ENCODE results near the gene OR10AD1. TPM values are rescaled to one million over a fixed set of nuclear protein-coding genes. Genes with fewer than 3 reads are reported as not detected.

The OR10AD1 gene
- polyA plus RNA-seq (not detected in 2 replicates), polyA minus RNA-seq (not detected in 2 replicates)

GRCh38 chr12:48203192-48203591 lies at the start of gene OR10AD1:
OR10AD1 (minus strand) TSS chr12:48203292; CDS start chr12:48203292, 0 bp downstream.
- no peaks in the 10 kb centered on the region for H3K27me3 ChIP-seq (ENCODE audit: insufficient read depth, low read depth, low read length)
- H3K9me3 ChIP-seq (ENCODE audit: low read length) = no peaks in the 10 kb centered on the region
- TF ChIP-seq RAD21 (conservative IDR thresholded peaks at IDR 0.05) (no peak), POLR2AphosphoS5 (IDR thresholded peaks at IDR 0.05) (no peak)

GRCh38 chr12:48247181-48247966 lies 44.3 kb upstream of the OR10AD1 start:
- no peaks in the 10 kb centered on the region for H3K9me2 ChIP-seq (ENCODE audit: insufficient read depth, low read length)
- no peaks in the 10 kb centered on the region for H3K9me3 ChIP-seq (ENCODE audit: low read length)
- H3K9ac ChIP-seq (ENCODE audit: low read length) = no peak overlapping the region
- no peaks in the 10 kb centered on the region for H4K20me1 ChIP-seq (ENCODE audit: insufficient read depth)
- H2AFZ ChIP-seq (ENCODE audit: low read depth, low read length) = no peak overlapping the region
- no peaks in the 10 kb centered on the region for H3K36me3 ChIP-seq (ENCODE audit: insufficient read depth, low read length)
- no peaks in the 10 kb centered on the region for H3F3A ChIP-seq (ENCODE audit: insufficient read depth, low read length, poor library complexity, severe bottlenecking)
- no peak overlapping the region for H3K4me3 ChIP-seq (ENCODE audit: low read length)
- H3K4me2 ChIP-seq (ENCODE audit: low read length) = no peak overlapping the region
- TF ChIP-seq SMC3 (conservative IDR thresholded peaks at IDR 0.05; ENCODE audit: poor library complexity) = no peak
- no peaks in the 10 kb centered on the region for H3K79me2 ChIP-seq (replicated peaks; ENCODE audit: insufficient read depth, low read length)
- no peak overlapping the region for H3K27ac ChIP-seq (ENCODE audit: low read length)
- H3K27me3 ChIP-seq (ENCODE audit: insufficient read depth, low read depth, low read length) = no peaks in the 10 kb centered on the region

More at GRCh38 chr12:48203192-48203591, at the start of gene OR10AD1:
- Histone ChIP-seq H3K27ac (ENCODE audit: low read length) (no peak within 1 kb of the TSS), H3K36me3 (ENCODE audit: insufficient read depth, low read length) (no peaks in the 10 kb centered on the region), H4K20me1 (ENCODE audit: insufficient read depth) (no peaks in the 10 kb centered on the region), H3F3A (ENCODE audit: insufficient read depth, low read length, poor library complexity, severe bottlenecking) (no peaks in the 10 kb centered on the region), H3K79me2 (replicated peaks; ENCODE audit: insufficient read depth, low read length) (no peaks in the 10 kb centered on the region), H3K4me3 (ENCODE audit: low read length) (no peak within 1 kb of the TSS), H3K9ac (ENCODE audit: low read length) (no peak within 1 kb of the TSS), H3K4me2 (ENCODE audit: low read length) (no peak within 1 kb of the TSS), H3K9me2 (ENCODE audit: insufficient read depth, low read length) (no peaks in the 10 kb centered on the region), H2AFZ (ENCODE audit: low read depth, low read length) (no peak within 1 kb of the TSS)

GRCh38 chr12:48237162-48237561 lies 34.1 kb upstream of the OR10AD1 start:
- H3K9me3 ChIP-seq (ENCODE audit: low read length) = no peaks in the 10 kb centered on the region
- H3K9ac ChIP-seq (ENCODE audit: low read length) = no peak overlapping the region
- no peaks in the 10 kb centered on the region for H3K79me2 ChIP-seq (replicated peaks; ENCODE audit: insufficient read depth, low read length)
- TF ChIP-seq, protein P1, sequence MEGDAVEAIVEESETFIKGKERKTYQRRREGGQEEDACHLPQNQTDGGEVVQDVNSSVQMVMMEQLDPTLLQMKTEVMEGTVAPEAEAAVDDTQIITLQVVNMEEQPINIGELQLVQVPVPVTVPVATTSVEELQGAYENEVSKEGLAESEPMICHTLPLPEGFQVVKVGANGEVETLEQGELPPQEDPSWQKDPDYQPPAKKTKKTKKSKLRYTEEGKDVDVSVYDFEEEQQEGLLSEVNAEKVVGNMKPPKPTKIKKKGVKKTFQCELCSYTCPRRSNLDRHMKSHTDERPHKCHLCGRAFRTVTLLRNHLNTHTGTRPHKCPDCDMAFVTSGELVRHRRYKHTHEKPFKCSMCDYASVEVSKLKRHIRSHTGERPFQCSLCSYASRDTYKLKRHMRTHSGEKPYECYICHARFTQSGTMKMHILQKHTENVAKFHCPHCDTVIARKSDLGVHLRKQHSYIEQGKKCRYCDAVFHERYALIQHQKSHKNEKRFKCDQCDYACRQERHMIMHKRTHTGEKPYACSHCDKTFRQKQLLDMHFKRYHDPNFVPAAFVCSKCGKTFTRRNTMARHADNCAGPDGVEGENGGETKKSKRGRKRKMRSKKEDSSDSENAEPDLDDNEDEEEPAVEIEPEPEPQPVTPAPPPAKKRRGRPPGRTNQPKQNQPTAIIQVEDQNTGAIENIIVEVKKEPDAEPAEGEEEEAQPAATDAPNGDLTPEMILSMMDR (IDR thresholded peaks at IDR 0.05; ENCODE audit: poor library complexity, severe bottlenecking) = no peak
- no peak for TF ChIP-seq RAD21 (conservative IDR thresholded peaks at IDR 0.05)
- no peak for TF ChIP-seq SMC3 (conservative IDR thresholded peaks at IDR 0.05; ENCODE audit: poor library complexity)
- TF ChIP-seq, protein P2, sequence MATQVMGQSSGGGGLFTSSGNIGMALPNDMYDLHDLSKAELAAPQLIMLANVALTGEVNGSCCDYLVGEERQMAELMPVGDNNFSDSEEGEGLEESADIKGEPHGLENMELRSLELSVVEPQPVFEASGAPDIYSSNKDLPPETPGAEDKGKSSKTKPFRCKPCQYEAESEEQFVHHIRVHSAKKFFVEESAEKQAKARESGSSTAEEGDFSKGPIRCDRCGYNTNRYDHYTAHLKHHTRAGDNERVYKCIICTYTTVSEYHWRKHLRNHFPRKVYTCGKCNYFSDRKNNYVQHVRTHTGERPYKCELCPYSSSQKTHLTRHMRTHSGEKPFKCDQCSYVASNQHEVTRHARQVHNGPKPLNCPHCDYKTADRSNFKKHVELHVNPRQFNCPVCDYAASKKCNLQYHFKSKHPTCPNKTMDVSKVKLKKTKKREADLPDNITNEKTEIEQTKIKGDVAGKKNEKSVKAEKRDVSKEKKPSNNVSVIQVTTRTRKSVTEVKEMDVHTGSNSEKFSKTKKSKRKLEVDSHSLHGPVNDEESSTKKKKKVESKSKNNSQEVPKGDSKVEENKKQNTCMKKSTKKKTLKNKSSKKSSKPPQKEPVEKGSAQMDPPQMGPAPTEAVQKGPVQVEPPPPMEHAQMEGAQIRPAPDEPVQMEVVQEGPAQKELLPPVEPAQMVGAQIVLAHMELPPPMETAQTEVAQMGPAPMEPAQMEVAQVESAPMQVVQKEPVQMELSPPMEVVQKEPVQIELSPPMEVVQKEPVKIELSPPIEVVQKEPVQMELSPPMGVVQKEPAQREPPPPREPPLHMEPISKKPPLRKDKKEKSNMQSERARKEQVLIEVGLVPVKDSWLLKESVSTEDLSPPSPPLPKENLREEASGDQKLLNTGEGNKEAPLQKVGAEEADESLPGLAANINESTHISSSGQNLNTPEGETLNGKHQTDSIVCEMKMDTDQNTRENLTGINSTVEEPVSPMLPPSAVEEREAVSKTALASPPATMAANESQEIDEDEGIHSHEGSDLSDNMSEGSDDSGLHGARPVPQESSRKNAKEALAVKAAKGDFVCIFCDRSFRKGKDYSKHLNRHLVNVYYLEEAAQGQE (IDR thresholded peaks at IDR 0.05; ENCODE audit: borderline replicate concordance) = no peak
- no peak for TF ChIP-seq MXI1 (conservative IDR thresholded peaks at IDR 0.05; ENCODE audit: poor library complexity, severe bottlenecking)
- no peak for TF ChIP-seq POLR2AphosphoS5 (IDR thresholded peaks at IDR 0.05)
- TF ChIP-seq TAF1 (IDR thresholded peaks at IDR 0.05; ENCODE audit: low read depth) = no peak
- TF ChIP-seq EP300 (conservative IDR thresholded peaks at IDR 0.05; ENCODE audit: poor library complexity, severe bottlenecking) = no peak
- no peak for TF ChIP-seq EZH2 (IDR thresholded peaks at IDR 0.05; ENCODE audit: borderline replicate concordance, insufficient read depth, low read length, poor library complexity, severe bottlenecking)
- H3K4me2 ChIP-seq (ENCODE audit: low read length) = no peak overlapping the region
- H3F3A ChIP-seq (ENCODE audit: insufficient read depth, low read length, poor library complexity, severe bottlenecking) = no peaks in the 10 kb centered on the region
- H3K9me2 ChIP-seq (ENCODE audit: insufficient read depth, low read length) = no peaks in the 10 kb centered on the region
- no peak overlapping the region for H3K4me3 ChIP-seq (ENCODE audit: low read length)
- H3K27ac ChIP-seq (ENCODE audit: low read length) = no peak overlapping the region
- H3K27me3 ChIP-seq (ENCODE audit: insufficient read depth, low read depth, low read length) = no peaks in the 10 kb centered on the region
- H2AFZ ChIP-seq (ENCODE audit: low read depth, low read length) = no peak overlapping the region
- H4K20me1 ChIP-seq (ENCODE audit: insufficient read depth) = no peaks in the 10 kb centered on the region
- no peaks in the 10 kb centered on the region for H3K36me3 ChIP-seq (ENCODE audit: insufficient read depth, low read length)
